Keratinocyte (primary cell): Measurements from ENCODE around the gene CYSTM1.

Experiments
- CTCF ChIP-seq, 3 experiments: IDR thresholded peaks in 1 of 3; conservative IDR thresholded peaks in 1 of 3; optimal IDR thresholded peaks in 1 of 3; 2 replicates in 2 of 3; 3 replicates in 1 of 3; pipeline versions ENCODE3 to v1.5.1; 2011; ENCODE audit warnings: low read length in 3 of 3, mild to moderate bottlenecking in 3 of 3, moderate library complexity in 2 of 3, control low read depth in 1 of 3, inconsistent platforms in 1 of 3; ENCODE audit not compliant: insufficient read depth in 2 of 3; ENCODE audit errors: extremely low read depth in 1 of 3
- EZH2 ChIP-seq: IDR thresholded peaks from one replicate; pipeline ENCODE4 v1.6.1; 2012; ENCODE audit warnings: inconsistent platforms, mild to moderate bottlenecking, low read length, moderate library complexity

GRCh38 chr5:140234377-140234989 is 59.5 kb downstream of the CYSTM1 start:
- no peak for TF ChIP-seq CTCF (optimal IDR thresholded peaks at IDR 0.05 in 1 of 3, IDR thresholded peaks at IDR 0.05 in 1 of 3, conservative IDR thresholded peaks at IDR 0.05 in 1 of 3; ENCODE audit: extremely low read depth in 1 of 3, insufficient read depth in 2 of 3, low read length in 3 of 3)
- TF ChIP-seq EZH2, result no peak
